HUES6 (cell line): ENCODE data around the gene PI4KA.

Experiments used
- H3K27ac ChIP-seq: 2 replicates; pipeline ENCODE4 v1.7.0; 2013; ENCODE audit warnings: low read depth, mild to moderate bottlenecking, low read length, inconsistent platforms
- H3K27me3 ChIP-seq: 2 replicates; pipeline ENCODE4 v1.6.1; 2013; ENCODE audit warnings: low read length; ENCODE audit not compliant: control insufficient read depth, insufficient read depth
- H3K36me3 ChIP-seq: 2 replicates; pipeline ENCODE4 v1.6.1; 2013; ENCODE audit warnings: low read length; ENCODE audit not compliant: control insufficient read depth, insufficient read depth
- H3K4me1 ChIP-seq: 2 replicates; pipeline ENCODE4 v1.6.1; 2013; ENCODE audit warnings: low read length; ENCODE audit not compliant: control insufficient read depth, insufficient read depth
- H3K4me3 ChIP-seq: 2 replicates; pipeline ENCODE4 v1.5.1; 2013; ENCODE audit warnings: low read depth, low read length
- H3K9ac ChIP-seq: one replicate; pipeline ENCODE4 v1.6.1; 2013; ENCODE audit warnings: mild to moderate bottlenecking, low read length
- H3K9me3 ChIP-seq: 2 replicates; pipeline ENCODE4 v1.6.1; 2013; ENCODE audit warnings: low read depth, low read length; ENCODE audit not compliant: control insufficient read depth, insufficient read depth

The PI4KA gene

DNA sequence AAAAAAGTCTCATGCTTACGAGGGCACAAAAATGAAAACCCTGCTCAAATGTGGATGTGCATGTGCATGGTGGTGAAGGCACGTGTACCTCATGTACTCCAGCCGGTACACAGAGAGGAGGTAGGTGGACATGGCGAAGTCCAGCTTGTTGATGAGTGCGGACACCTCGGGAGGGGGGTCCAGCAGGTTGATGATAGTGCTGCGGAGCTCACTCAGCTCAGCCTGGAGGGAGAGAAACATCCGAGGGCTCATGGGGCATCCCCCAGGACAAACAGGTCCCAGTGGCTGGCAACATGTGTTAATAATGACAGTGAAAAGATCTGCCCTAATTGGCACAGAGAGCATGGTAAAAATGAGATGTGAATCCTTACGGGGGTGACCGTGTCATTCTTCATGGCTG lies 93.9 kb downstream of the PI4KA start:
- no peaks in the 10 kb centered on the region for H3K9me3 ChIP-seq
- H3K9ac ChIP-seq = no peak overlapping the region
- H3K4me1 ChIP-seq = no peaks in the 10 kb centered on the region
- peaks cover 29% of the 10 kb centered on the region for H3K36me3 ChIP-seq
- H3K4me3 ChIP-seq = no peak overlapping the region
- H3K27me3 ChIP-seq = no peaks in the 10 kb centered on the region
- H3K27ac ChIP-seq = no peak overlapping the region

DNA sequence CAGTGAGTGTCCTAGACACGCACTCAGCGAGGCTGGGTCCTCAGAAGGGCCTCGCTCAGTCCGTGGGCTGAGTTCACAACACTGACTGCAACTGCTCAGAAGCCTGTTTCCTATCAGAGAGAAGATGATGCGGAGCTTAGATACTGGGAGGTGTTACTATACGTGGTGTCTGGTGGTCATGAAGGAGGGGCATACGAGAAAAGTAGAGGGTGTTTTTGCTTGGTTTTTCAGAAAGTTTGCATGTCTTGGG lies 94.2 kb downstream of the PI4KA start:
- no peaks in the 10 kb centered on the region for H3K27me3 ChIP-seq
- H3K4me1 ChIP-seq = no peaks in the 10 kb centered on the region
- no peak overlapping the region for H3K9ac ChIP-seq
- no peak overlapping the region for H3K4me3 ChIP-seq
- H3K9me3 ChIP-seq = no peaks in the 10 kb centered on the region
- H3K27ac ChIP-seq = no peak overlapping the region
- peaks cover 29% of the 10 kb centered on the region for H3K36me3 ChIP-seq

DNA sequence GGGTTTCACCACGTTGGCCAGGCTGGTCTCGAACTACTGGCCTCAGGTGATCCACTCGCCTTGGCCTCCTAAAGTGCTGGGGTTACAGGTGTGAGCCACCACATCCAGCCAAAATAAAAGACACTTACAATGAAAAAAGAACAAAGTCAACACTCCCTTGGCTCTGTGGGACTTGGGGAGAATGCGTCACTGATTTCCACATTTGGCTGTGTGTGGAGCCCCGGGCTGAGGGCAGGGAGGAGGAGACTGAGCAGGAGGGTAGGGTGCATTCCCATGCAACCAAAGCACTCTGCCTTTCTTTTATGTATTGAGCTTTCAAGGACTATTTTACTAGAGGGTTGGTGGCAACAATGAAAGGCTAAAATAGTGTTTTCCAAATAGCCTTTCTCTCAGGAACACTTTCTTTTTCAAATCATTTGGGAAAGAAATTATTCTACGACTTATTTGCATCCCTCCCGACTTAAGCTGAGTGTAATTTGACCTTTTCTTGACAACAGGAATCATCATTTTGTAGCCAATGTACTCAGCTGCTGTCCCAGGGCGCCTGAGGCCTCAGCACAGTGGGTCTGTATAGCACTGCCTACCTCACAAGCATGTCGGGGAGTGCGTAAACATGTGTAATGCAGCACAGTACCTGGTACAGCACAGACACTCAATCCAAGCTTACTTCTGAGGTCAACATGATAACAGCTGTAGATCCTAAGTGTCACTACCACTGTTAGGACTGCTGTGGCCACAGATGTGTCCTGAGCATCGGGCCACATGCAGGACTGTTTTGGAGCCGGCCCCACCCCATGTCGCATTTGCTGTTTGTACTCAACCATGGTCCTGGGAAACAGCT lies 94.8 kb downstream of the PI4KA start:
- Histone ChIP-seq H3K27me3 (no peaks in the 10 kb centered on the region), H3K4me3 (no peak overlapping the region), H3K9ac (no peak overlapping the region), H3K27ac (no peak overlapping the region), H3K4me1 (no peaks in the 10 kb centered on the region), H3K36me3 (peaks cover 29% of the 10 kb centered on the region), H3K9me3 (no peaks in the 10 kb centered on the region)

DNA sequence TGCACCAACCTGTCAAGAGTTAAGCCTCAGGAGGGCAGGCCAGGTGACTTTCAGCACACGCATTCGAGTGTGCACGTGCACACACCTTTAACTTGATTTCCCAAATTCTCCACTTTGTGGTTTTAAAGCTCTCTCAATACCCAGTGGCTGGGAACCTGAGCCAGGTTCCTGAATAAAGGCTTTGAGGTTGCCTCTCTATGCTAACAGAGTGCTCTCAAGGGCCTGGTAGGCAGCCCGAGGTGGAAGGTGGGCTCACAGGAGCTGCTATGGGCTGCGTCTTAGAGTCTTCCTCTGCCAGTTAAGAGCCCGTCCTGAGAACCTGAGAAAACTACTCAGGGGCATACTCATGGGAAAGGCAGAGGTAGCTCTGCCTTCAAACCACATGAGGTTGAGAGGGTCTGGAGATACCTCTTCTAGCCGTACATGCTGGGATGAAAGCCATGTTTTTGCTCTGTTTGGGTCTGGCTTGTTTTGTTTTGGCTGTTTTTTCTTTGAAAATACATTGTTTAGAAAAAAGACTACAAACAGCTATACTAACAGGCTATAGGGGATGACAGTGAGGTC lies 96.3 kb downstream of the PI4KA start:
- Histone ChIP-seq H3K4me3 (no peak overlapping the region), H3K4me1 (no peaks in the 10 kb centered on the region), H3K27ac (no peak overlapping the region), H3K36me3 (peaks cover 32% of the 10 kb centered on the region), H3K27me3 (no peaks in the 10 kb centered on the region), H3K9ac (no peak overlapping the region), H3K9me3 (no peaks in the 10 kb centered on the region)

DNA sequence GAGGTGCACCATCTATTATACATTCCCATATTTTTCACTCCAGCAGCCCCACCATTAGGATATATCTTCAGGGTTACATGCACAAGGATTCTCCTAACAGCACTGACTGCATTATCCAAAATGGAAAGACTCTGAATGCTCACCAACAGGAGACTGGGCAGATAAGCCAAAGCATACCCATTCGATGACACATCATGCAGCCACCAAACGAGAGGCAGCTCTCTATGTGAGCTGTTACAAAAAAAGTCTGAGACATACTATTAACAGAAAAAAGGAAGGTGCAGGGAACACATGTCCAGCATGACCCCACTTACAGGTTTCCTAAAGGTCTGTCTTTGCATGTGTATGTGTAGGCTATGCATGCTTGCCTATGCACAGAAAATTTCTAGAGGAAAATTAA lies 97.1 kb downstream of the PI4KA start:
- Histone ChIP-seq H3K4me3 (no peak overlapping the region), H3K36me3 (peaks cover 32% of the 10 kb centered on the region), H3K27me3 (no peaks in the 10 kb centered on the region), H3K4me1 (no peaks in the 10 kb centered on the region), H3K27ac (no peak overlapping the region), H3K9ac (no peak overlapping the region), H3K9me3 (no peaks in the 10 kb centered on the region)

DNA sequence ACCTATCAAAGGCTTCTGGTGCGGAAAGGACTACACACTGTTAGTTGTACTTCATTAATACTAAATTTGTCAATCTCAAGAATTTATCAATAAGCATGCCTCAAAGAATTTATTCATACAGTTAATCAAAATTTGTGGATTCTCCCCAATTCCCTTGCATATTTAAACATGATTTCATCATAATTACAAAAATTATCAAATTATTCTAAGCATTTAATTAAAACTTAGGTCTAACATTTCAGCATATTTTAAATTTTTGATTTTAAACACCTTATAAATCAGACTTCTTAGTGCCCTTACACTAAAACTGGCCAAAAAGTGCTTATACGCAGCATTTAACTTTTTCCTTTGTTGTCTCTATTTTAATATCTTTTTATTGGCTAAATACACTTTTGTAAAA lies 98.5 kb downstream of the PI4KA start:
- Histone ChIP-seq H3K27me3 (no peaks in the 10 kb centered on the region), H3K9ac (no peak overlapping the region), H3K4me3 (no peak overlapping the region), H3K27ac (no peak overlapping the region), H3K36me3 (peaks cover 29% of the 10 kb centered on the region), H3K9me3 (no peaks in the 10 kb centered on the region), H3K4me1 (no peaks in the 10 kb centered on the region)

DNA sequence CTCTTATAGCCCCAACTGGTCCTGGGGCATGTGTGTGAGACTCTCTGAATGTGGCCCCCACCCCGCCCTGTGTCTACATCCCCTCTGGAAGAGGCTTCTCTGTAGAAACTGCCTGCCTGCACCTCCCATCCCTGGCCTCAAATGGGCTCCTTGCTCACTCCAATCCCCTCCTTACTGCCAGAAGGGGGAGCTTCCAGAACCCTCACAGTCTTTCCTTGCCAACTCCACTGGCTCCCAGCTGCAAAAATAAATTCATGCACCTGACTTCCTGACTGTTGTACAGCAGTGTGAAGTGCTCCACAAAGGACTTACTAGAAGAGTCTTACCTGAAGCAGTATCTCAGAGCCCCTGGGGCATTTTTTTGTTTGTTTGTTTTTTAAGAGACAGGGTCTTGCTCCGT lies 99.9 kb downstream of the PI4KA start:
- Histone ChIP-seq H3K27ac (no peak overlapping the region), H3K27me3 (no peaks in the 10 kb centered on the region), H3K4me3 (no peak overlapping the region), H3K36me3 (peaks cover 15% of the 10 kb centered on the region), H3K9me3 (no peaks in the 10 kb centered on the region), H3K9ac (no peak overlapping the region), H3K4me1 (no peaks in the 10 kb centered on the region)

DNA sequence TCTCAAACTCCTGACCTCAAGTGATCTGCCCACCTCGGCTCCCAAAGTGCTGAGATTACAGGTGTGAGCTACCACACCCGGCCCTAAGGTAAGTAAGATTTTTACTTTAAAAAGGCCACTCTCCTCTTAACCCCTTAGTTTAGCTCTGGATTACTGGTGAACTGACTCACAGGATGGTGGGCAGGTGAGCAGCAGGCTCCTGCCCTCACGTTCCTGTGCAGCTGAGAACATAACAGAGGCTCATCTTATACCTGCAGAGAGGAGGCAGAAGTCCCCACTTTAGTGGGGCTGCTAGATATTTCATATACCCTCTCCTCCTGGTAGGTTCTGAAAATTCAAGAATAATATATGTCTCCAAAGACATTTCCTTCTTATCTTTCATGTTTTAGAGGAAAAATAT lies 101.8 kb downstream of the PI4KA start:
- H3K36me3 ChIP-seq = peaks cover 15% of the 10 kb centered on the region
- no peaks in the 10 kb centered on the region for H3K4me1 ChIP-seq
- no peak overlapping the region for H3K27ac ChIP-seq
- H3K27me3 ChIP-seq = no peaks in the 10 kb centered on the region
- no peak overlapping the region for H3K9ac ChIP-seq
- no peaks in the 10 kb centered on the region for H3K9me3 ChIP-seq
- H3K4me3 ChIP-seq = no peak overlapping the region

DNA sequence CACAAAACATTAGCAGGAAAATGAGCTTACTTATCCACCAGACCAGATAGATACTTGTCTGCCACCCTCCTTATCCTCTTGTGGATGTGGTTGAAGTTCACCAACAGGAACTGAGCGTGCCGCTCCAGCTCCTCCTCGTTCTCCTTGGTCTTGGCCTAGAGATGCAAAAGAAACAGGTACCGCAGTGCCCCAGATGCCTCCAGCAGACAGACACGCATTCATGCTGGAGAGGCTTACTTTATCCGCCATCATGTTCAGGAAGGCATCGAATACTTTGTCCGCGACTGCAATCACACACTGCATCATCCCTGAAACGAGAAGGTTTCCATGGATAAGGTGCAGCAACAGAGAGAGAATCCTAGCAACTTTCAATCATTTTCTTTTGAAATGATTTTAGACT lies 105.7 kb downstream of the PI4KA start:
- peaks cover 36% of the 10 kb centered on the region for H3K36me3 ChIP-seq
- H3K4me1 ChIP-seq = no peaks in the 10 kb centered on the region
- H3K4me3 ChIP-seq = no peak overlapping the region
- no peaks in the 10 kb centered on the region for H3K27me3 ChIP-seq
- H3K27ac ChIP-seq = no peak overlapping the region
- no peaks in the 10 kb centered on the region for H3K9me3 ChIP-seq
- H3K9ac ChIP-seq = no peak overlapping the region

DNA sequence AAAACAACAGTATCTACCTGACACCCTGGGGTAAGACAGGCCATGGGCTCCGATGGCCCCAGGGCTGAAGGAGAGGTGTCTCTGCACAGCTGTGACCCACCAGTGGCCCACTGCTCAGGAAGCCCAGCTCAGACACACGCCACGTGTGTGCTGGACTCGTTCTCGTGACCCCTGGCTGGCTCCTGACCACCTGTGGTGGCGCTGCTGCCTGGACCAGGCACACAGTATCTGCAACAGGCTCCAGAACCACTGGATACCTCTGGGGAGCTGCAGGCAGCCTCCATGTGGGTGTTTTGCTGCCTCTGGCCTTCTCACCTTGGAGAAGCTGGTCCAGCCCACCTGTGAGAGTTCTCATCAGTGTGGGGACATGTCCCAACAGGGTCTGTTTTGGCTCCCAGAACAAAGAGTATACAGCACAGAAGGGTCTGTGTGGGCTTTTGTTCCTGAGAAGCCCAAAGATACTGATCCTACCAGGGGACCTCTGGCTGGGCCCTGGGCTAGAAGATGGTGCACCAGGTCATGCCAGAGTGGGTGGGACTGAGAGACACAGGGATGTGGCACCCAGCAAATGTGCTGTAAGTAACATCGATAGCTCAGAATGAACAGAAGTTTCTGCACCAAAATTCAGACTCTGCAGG lies 106.4 kb downstream of the PI4KA start:
- Histone ChIP-seq H3K4me1 (no peaks in the 10 kb centered on the region), H3K27me3 (no peaks in the 10 kb centered on the region), H3K9ac (no peak overlapping the region), H3K27ac (no peak overlapping the region), H3K4me3 (no peak overlapping the region), H3K9me3 (no peaks in the 10 kb centered on the region), H3K36me3 (peaks cover 37% of the 10 kb centered on the region)

DNA sequence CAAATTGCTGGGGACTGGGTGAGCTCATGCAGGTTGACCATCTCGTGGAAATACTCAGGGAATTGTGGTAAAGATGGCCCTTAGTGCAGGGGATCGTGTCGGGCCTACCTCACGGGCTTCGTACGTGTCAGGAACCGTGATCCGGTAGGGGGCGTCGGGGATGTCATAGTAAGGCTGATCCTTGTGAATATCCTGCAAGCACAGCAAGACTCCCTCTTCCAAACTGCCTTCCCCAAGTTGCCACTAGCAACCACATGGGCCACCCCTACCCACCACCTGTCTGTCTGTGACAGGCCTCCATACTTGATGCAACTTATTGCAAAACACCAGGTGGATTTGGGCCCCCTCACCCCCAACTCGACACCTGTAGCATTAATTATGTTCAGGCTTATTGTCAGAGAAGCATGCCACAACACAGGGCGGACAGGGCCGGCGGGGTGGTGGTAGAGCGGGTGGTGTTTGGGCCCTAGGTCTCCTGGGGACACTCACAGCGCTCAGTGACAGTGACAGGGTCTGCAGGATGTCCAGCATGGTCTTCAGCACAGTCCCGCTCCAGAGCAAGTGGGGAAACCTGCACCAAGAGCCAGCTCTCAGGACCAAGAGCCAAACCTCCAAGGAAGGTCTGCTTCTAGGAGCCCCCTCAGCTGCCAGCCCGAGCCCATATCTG lies 107.3 kb downstream of the PI4KA start:
- no peaks in the 10 kb centered on the region for H3K4me1 ChIP-seq
- H3K9ac ChIP-seq = no peak overlapping the region
- H3K4me3 ChIP-seq = no peak overlapping the region
- no peaks in the 10 kb centered on the region for H3K27me3 ChIP-seq
- peaks cover 46% of the 10 kb centered on the region for H3K36me3 ChIP-seq
- H3K27ac ChIP-seq = no peak overlapping the region
- H3K9me3 ChIP-seq = no peaks in the 10 kb centered on the region
